K562 (cell line): ENCODE results near the gene RPRD1B. TPM values are rescaled to one million over a fixed set of nuclear protein-coding genes. Genes with fewer than 3 reads are reported as not detected.
A peak's percentile ranks its signal among the peaks of the same experiment; 100 is the strongest.

Experiments
- ATAC-seq: fragments of 200-7000 bp; cut with Tn5 transposase; 3 replicates; pipeline ENCODE4 v1.9.1; 2020; ENCODE audit warnings: moderate library complexity
- BruUV-seq: library from RNA; stranded (reverse); fragments of 400-500 nt; replicated peaks from 2 replicates; lab custom pipeline; 2021; lab: Mats Ljungman, UMichigan
- CTCF ChIA-PET: fragments of 300-600 bp; formaldehyde crosslinking; extraction: SDS; loops from one replicate; lab custom pipeline; 2021; ENCODE audit warnings: low intra/inter-chr PET ratio; lab: Yijun Ruan, JAX
- POLR2A ChIA-PET: fragments of 300-600, 350-650 bp; sonication (Branson Sonifier 250); formaldehyde crosslinking; extraction: SDS; loops from one replicate; lab custom pipeline; 2021; ENCODE audit warnings: antibody characterized with exemption, inconsistent platforms; lab: Yijun Ruan, JAX
- DNase-seq, 4 experiments: peaks; one replicate each; pipeline versions ENCODE4 v3.0.0 to v3.0.0-alpha.2; 2011 to 2018; ENCODE audit warnings: low spot score in 3 of 4, mixed read lengths in 3 of 4; ENCODE audit errors: extremely low read depth in 1 of 4
- FAIRE-seq: peaks from 2 replicates; lab custom pipeline; 2011; peaks lifted over from hg19 to GRCh38; lab: Jason Lieb, UNC
- H2AFZ ChIP-seq: 2 replicates; pipeline ENCODE4 v1.6.0; 2011; ENCODE audit warnings: low read depth, low read length, control low read depth, inconsistent platforms
- H3K27ac ChIP-seq: fragments of 200-600 bp; 3 replicates; pipeline ENCODE4 v1.8.0; 2011; ENCODE audit warnings: low read depth, mild to moderate bottlenecking, control low read depth, inconsistent platforms, low read length, moderate library complexity, mixed read lengths; ENCODE audit errors: extremely low read depth
- H3K27me3 ChIP-seq, 2 experiments: fragments of 300-600 bp in 1 of 2; 2 replicates in 1 of 2; 3 replicates in 1 of 2; pipeline versions ENCODE4 v1.6.0 to v1.8.0; 2011; ENCODE audit warnings: inconsistent platforms in 2 of 2, low read length in 2 of 2, mild to moderate bottlenecking in 1 of 2, mixed read lengths in 1 of 2, moderate library complexity in 1 of 2; ENCODE audit not compliant: control insufficient read depth in 2 of 2, insufficient read depth in 2 of 2
- H3K36me3 ChIP-seq: fragments of 300-600 bp; 3 replicates; pipeline ENCODE4 v1.8.0; 2011; ENCODE audit warnings: mild to moderate bottlenecking, low read length, inconsistent platforms; ENCODE audit not compliant: control insufficient read depth, insufficient read depth
- H3K4me1 ChIP-seq, 2 experiments: fragments of 200-600 bp in 1 of 2; replicated peaks in 1 of 2; 2 replicates in 1 of 2; 3 replicates in 1 of 2; pipeline versions ENCODE4 v1.5.1 to v1.8.0; 2011; ENCODE audit warnings: inconsistent platforms in 2 of 2, low read length in 2 of 2, mild to moderate bottlenecking in 1 of 2, mixed read lengths in 1 of 2, moderate library complexity in 1 of 2; ENCODE audit not compliant: control insufficient read depth in 2 of 2, insufficient read depth in 2 of 2
- H3K4me2 ChIP-seq: 2 replicates; pipeline ENCODE4 v1.6.1; 2011; ENCODE audit warnings: low read length, control low read depth, inconsistent platforms, mixed read lengths; ENCODE audit not compliant: insufficient read depth
- H3K4me3 ChIP-seq: fragments of 200-600 bp; sonication (generic), shearing (Covaris generic); 2 replicates; pipeline ENCODE4 v1.5.1; 2016; ENCODE audit warnings: control low read depth, inconsistent platforms
- H3K79me2 ChIP-seq: fragments of 200-600 bp; 3 replicates; pipeline ENCODE4 v1.8.0; 2011; ENCODE audit warnings: low read length, inconsistent platforms; ENCODE audit not compliant: control insufficient read depth, insufficient read depth
- H3K9ac ChIP-seq, 2 experiments: 2 replicates each; pipeline versions ENCODE4 v1.6.0 to v1.6.1; 2011; ENCODE audit warnings: low read depth in 2 of 2, low read length in 2 of 2, control low read depth in 1 of 2, inconsistent platforms in 1 of 2, mild to moderate bottlenecking in 1 of 2, mixed read lengths in 1 of 2; ENCODE audit not compliant: insufficient read depth in 1 of 2
- H3K9me1 ChIP-seq: one replicate; pipeline ENCODE4 v1.6.0; 2011; ENCODE audit warnings: inconsistent platforms, mild to moderate bottlenecking, low read length, moderate library complexity; ENCODE audit not compliant: control insufficient read depth, insufficient read depth
- H3K9me3 ChIP-seq: replicated peaks from 2 replicates; pipeline ENCODE4 v1.5.1; 2011; ENCODE audit warnings: low read depth, low read length, inconsistent platforms; ENCODE audit not compliant: control insufficient read depth, insufficient read depth
- H4K20me1 ChIP-seq: replicated peaks from 2 replicates; pipeline ENCODE4 v1.6.1; 2011; ENCODE audit warnings: low read length, inconsistent platforms, mixed read lengths; ENCODE audit not compliant: control insufficient read depth, insufficient read depth
- ADNP ChIP-seq: fragments of 200-800 bp; sonication (Bioruptor generic); IDR thresholded peaks from 2 replicates; pipeline ENCODE4 v1.6.1; 2016; ENCODE audit warnings: missing genetic modification characterization, missing compliant biosample characterization
- BCOR ChIP-seq: fragments of 450-650 bp; IDR thresholded peaks from 2 replicates; pipeline ENCODE4 v1.6.1; 2016
- C11orf30 ChIP-seq: fragments of 450-650 bp; IDR thresholded peaks from 2 replicates; pipeline ENCODE4 v1.6.1; 2016; ENCODE audit warnings: low read depth, mild to moderate bottlenecking
- CBX8 ChIP-seq: fragments of 200-600 bp; sonication (generic); IDR thresholded peaks from 2 replicates; pipeline ENCODE4 v1.6.1; 2012; ENCODE audit warnings: borderline replicate concordance, mixed run types, low read depth, mild to moderate bottlenecking, moderate library complexity, mixed read lengths, low read length, control low read depth, inconsistent platforms; ENCODE audit not compliant: poor library complexity, severe bottlenecking; ENCODE audit errors: extremely low read depth
- CTBP1 ChIP-seq: fragments of 450-650 bp; IDR thresholded peaks from 2 replicates; pipeline ENCODE4 v1.6.1; 2016; ENCODE audit warnings: borderline replicate concordance
- ESRRA ChIP-seq: fragments of 450-650 bp; IDR thresholded peaks from 2 replicates; pipeline ENCODE4 v1.6.1; 2014; ENCODE audit warnings: low read depth, mild to moderate bottlenecking, moderate library complexity, borderline replicate concordance
- GATA2 ChIP-seq: sonication (generic); formaldehyde crosslinking; IDR thresholded peaks from 2 replicates; pipeline ENCODE4 v1.4.0; 2020; ENCODE audit warnings: mild to moderate bottlenecking, missing genetic modification reagents
- HNRNPUL1 ChIP-seq: fragments of 200-400 bp; formaldehyde crosslinking; IDR thresholded peaks from 2 replicates; pipeline ENCODE4 v1.6.1; 2017; ENCODE audit warnings: low read length
- MEIS2 ChIP-seq: fragments of 450-650 bp; IDR thresholded peaks from 2 replicates; pipeline ENCODE4 v1.6.1; 2014; ENCODE audit warnings: mild to moderate bottlenecking; ENCODE audit not compliant: partially characterized antibody
- PKNOX1 ChIP-seq: fragments of 450-650 bp; IDR thresholded peaks from 2 replicates; pipeline ENCODE4 v1.6.1; 2016
- POLR2G ChIP-seq: fragments of 200-400 bp; formaldehyde crosslinking; IDR thresholded peaks from 2 replicates; pipeline ENCODE4 v1.6.1; 2017; ENCODE audit warnings: low read depth, mild to moderate bottlenecking, antibody characterized with exemption, low read length, moderate library complexity
- RBM25 ChIP-seq: fragments of 200-400 bp; formaldehyde crosslinking; IDR thresholded peaks from 2 replicates; pipeline ENCODE4 v1.6.1; 2018; ENCODE audit warnings: low read length, low read depth, moderate library complexity; ENCODE audit not compliant: severe bottlenecking
- SRSF1 ChIP-seq: fragments of 200-400 bp; formaldehyde crosslinking; IDR thresholded peaks from 2 replicates; pipeline ENCODE4 v1.6.1; 2017; ENCODE audit warnings: mild to moderate bottlenecking, low read depth, low read length, moderate library complexity
- WGBS: fragments of 100-300 bp; shearing (Covaris generic); methylation state at CpG from one replicate; pipeline ENCODE4 v1.1.6; 2016; ENCODE audit warnings: low coverage, mixed read lengths; ENCODE audit not compliant: insufficient coverage; ENCODE audit errors: missing lambda C conversion rate; 5-methylcytosine and 5-hydroxymethylcytosine counted together
- in situ Hi-C: fragments of 300-500 bp; cut with MboI; formaldehyde crosslinking; loops from 4 replicates; pipeline ENCODE4 v1.15.0; 2018; ENCODE audit warnings: inconsistent platforms, mixed read lengths
- intact Hi-C: fragments of 100-400 bp; cut with micrococcal nuclease; formaldehyde crosslinking; loops from 2 replicates; pipeline ENCODE4 v1.14.2; 2022
- polyA plus RNA-seq, 8 experiments: library from polyadenylated mRNA; depleted of rRNA in 4 of 8; stranded (reverse) in 5 of 8; unstranded in 3 of 8; fragments of >200 nt; fragmentation: Nextera tagmentation in 2 of 8; fragmentation: Illumina TruSeq in 1 of 8; extraction: Ambion mirVana in 2 of 8; extraction: Trizol in 1 of 8; gene quantifications; 2 replicates each; pipeline versions ENCODE4 v1.2.1 to v1.2.3, GENCODE V29; 2011 to 2014; ENCODE audit warnings: inconsistent platforms in 1 of 8, missing spikeins in 1 of 8
- total RNA-seq, 7 experiments: library from RNA; depleted of rRNA in 6 of 7; stranded (reverse); fragments of >200 nt in 6 of 7; fragmentation: Illumina TruSeq in 2 of 7; extraction: Trizol in 2 of 7; gene quantifications; 2 replicates each; pipeline versions ENCODE4 v1.2.1 to v1.2.3, GENCODE V29; 2011 to 2021; ENCODE audit warnings: low replicate concordance in 1 of 7

RPRD1B gene
- total and polyA plus RNA-seq, 9 of the 15 experiments (the other 6 are each of a cell fraction or from before 2014, with no cell fraction given): 5.5 to 43.0 (median 24.4) TPM

- peak; percentile 45; the same call in 1 of the 2 replicates for TF ChIP-seq POLR2G
- no peak for TF ChIP-seq C11orf30
- 0 out of 2 replicates have a peak, but pooled peaks cover 5% of the 10 kb centered on the region for H4K20me1 ChIP-seq
- BruUV-seq: no TSS peak
- FAIRE-seq (no peak), ATAC-seq (no peak), DNase-seq (no peak)
- no peaks in the 10 kb centered on the region for H3K79me2 ChIP-seq
- in situ Hi-C loops: no loop called here
- peaks cover 47% of the 10 kb centered on the region; the same call in 2 of the 3 replicates for H3K36me3 ChIP-seq
- ChIA-PET POLR2A (interaction anchor here (1.6 to 3.1 kb wide), 2 partner anchors 8 to 9 kb away, joined by 5 to 14 read pairs; no protein-coding TSS in a partner anchor), CTCF (no interaction called here)
- no peak overlapping the region for H3K27ac ChIP-seq
- WGBS: 87% methylated on average over 16 of the region's 19 CpGs
- no peak overlapping the region for H3K9ac ChIP-seq
- H3K4me3 ChIP-seq: no peak overlapping the region
- H3K4me2 ChIP-seq: no peak overlapping the region
- H3K4me1 ChIP-seq: peaks cover 52 to 56% of the 10 kb centered on the region in 2 experiments
- H3K9me3 ChIP-seq: no peaks in the 10 kb centered on the region
- intact Hi-C loops: no loop called here
- H3K27me3 ChIP-seq: no peaks in the 10 kb centered on the region
- H2AFZ ChIP-seq: no peak overlapping the region
- no peaks in the 10 kb centered on the region for H3K9me1 ChIP-seq
These were observed 97.4 kb downstream of the RPRD1B start for GRCh38 chr20:38130687-38131587.

- ATAC-seq: no peak
- BruUV-seq: no TSS peak
- Histone ChIP-seq H4K20me1 (0 out of 2 replicates have a peak, but pooled peaks cover 5% of the 10 kb centered on the region), H2AFZ (no peak overlapping the region), H3K9me3 (no peaks in the 10 kb centered on the region), H3K4me3 (no peak overlapping the region), H3K27me3 (no peaks in the 10 kb centered on the region)
- POLR2A ChIA-PET: interaction anchor here (0.5 to 3.1 kb wide), 3 partner anchors 8 to 69 kb away, joined by 3 to 14 read pairs (median 5); no protein-coding TSS in a partner anchor
- WGBS: 39% methylated on average over 3 of the region's 3 CpGs
- FAIRE-seq: no peak
- in situ Hi-C loops (no loop called here), intact Hi-C loops (no loop called here)
- no peak for TF ChIP-seq CBX8
- peak; percentile 14; the same call in 1 of the 2 replicates for TF ChIP-seq BCOR
- TF ChIP-seq PKNOX1: no peak
- no peak for TF ChIP-seq SRSF1
- TF ChIP-seq MEIS2: peak; percentile 7
- no peak for TF ChIP-seq HNRNPUL1
- 0 out of 2 replicates have a peak, but pooled peaks have one; percentile 24 for TF ChIP-seq CTBP1
- TF ChIP-seq ADNP (tag): peak; percentile 54; the same call in 1 of the 2 replicates
- TF ChIP-seq RBM25: peak; percentile 43
- TF ChIP-seq ESRRA: 0 out of 2 replicates have a peak, but pooled peaks have one; percentile 15
- 0 out of 2 replicates have a peak, but pooled peaks have one; percentile 38 for TF ChIP-seq GATA2
- TF ChIP-seq, all 486 proteins: peak for 7
- H3K36me3 ChIP-seq: peaks cover 53% of the 10 kb centered on the region; the same call in 2 of the 3 replicates
- no peak for DNase-seq
- H3K9ac ChIP-seq: no peak overlapping the region
- H3K9me1 ChIP-seq: no peaks in the 10 kb centered on the region
- peaks cover 45 to 51% of the 10 kb centered on the region in 2 experiments for H3K4me1 ChIP-seq
- CTCF ChIA-PET: no interaction called here
- no peak overlapping the region for H3K4me2 ChIP-seq
- no peak overlapping the region for H3K27ac ChIP-seq
- no peaks in the 10 kb centered on the region for H3K79me2 ChIP-seq
These were observed 98.1 kb downstream of the RPRD1B start for GRCh38 chr20:38131588-38132121.
